Hindlimb muscle (tissue), 1 donor: ENCODE measurements around the gene PTPN18. TPM values are rescaled to one million over a fixed set of nuclear protein-coding genes. Genes with fewer than 3 reads are reported as not detected.
"Not testable (repeated sequence)": the region's sequence is repeated elsewhere in the genome, so short reads cannot be mapped to it uniquely, and the experiment has no call there.

Source experiments
- DNase-seq: peaks from one replicate; pipeline ENCODE4 v3.0.0-alpha.2; 2013
- polyA plus RNA-seq: library from polyadenylated mRNA; unstranded; fragments of 120-200 nt; gene quantifications from one replicate; pipeline ENCODE4 v1.2.1, GENCODE V29; 2013; ENCODE audit not compliant: insufficient read length

Gene PTPN18
- 26.7 TPM for polyA plus RNA-seq

DNA sequence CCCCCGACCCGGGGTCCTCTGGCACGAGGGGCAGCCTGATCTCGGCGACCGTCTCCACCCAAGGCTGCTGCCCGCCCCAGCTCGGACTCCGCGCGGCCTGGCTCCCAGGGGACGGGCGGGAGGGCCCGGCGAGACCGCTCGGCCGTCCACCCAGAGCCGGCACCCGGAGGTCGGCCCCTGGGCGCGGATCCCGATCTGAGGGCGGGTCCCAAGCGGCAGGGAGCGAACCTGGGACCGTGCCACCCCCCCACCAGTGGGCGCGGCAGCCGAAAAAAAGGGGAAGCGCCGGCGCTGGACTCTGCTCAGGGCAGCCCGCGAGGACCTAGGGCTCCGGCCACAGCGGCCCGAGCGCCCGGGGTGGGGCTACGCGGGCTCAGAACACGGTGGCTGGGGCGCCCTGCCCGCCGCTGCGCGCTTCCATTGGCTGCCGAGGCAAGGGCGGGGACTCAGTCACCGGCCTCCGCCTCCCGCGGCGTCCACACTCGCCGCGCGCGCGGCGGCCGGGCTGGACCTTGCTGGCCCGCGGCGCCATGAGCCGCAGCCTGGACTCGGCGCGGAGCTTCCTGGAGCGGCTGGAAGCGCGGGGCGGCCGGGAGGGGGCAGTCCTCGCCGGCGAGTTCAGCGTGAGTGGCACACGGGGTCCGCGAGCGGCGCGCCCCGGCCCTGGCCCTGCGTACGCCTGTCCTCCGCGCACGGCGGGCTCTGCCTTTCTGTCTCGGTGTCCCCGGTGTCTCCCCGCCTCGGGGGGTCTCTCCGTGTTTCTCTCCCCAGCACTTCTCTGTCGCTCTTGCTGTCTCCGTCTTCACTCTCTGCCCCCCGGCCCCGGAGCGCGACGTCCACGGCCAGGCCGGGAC is at the start of gene PTPN18:
Gene PTPN18, plus strand, starts transcription at position 479 of the 854 bp plus-strand sequence. Its CDS starts 52 bp downstream, at position 531.
- peak; percentile 90 for DNase-seq

DNA sequence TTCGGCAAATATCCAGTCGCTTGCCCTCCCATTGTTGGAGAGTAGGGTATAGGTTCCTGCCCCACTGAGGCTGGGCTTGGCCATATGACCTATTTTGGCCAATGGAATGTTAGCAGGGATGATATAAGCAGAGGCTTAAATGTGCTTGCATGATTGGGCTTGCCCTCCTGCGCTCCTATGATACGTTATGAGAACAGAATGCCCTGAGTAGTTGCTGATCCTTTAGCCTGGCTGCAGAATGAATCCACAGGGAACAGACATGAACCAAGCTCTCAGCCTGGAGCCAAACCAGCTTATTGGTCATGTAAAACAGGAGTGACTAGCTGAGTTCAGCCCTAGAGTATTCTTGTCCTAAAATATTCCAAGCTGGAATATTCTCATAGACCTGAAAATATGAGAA is 48.0 kb upstream of the PTPN18 start:
- no peak for DNase-seq

DNA sequence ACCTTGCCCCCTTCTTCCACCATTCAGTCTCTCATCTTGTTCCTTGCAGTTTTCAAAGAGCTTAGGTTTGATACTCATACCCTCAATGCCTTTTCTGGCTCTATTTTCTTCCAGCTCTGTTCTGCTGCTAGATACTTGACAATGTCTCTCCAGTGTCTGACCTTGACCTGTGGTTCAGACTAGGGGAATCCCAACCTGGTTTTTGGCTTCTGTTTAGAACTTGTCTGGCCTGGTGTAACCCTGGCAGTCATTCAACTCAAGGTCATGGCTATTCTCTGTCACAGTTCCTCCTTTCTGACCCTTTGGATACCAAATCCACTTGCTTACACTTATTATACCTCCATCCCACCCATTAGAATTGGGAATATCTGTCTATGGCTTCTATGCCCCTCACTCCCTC is 45.0 kb upstream of the PTPN18 start:
- no peak for DNase-seq

GRCh38 chr2:130313812-130314334 is 42.0 kb upstream of the PTPN18 start:
- DNase-seq, result no peak

GRCh38 chr2:130314377-130314776 is 41.5 kb upstream of the PTPN18 start:
- no peak for DNase-seq

- peak; percentile 43 for DNase-seq
These were observed 39.3 kb upstream of the PTPN18 start for GRCh38 chr2:130316596-130316995.

GRCh38 chr2:130318906-130319305 is 37.0 kb upstream of the PTPN18 start:
- DNase-seq, result no peak

- DNase-seq, result no peak
These were observed 36.3 kb upstream of the PTPN18 start for GRCh38 chr2:130319536-130319935.

GRCh38 chr2:130327703-130328527 is 27.9 kb upstream of the PTPN18 start:
- no peak for DNase-seq

- DNase-seq, result no peak
These were observed 27.1 kb upstream of the PTPN18 start for GRCh38 chr2:130328710-130329109.

DNA sequence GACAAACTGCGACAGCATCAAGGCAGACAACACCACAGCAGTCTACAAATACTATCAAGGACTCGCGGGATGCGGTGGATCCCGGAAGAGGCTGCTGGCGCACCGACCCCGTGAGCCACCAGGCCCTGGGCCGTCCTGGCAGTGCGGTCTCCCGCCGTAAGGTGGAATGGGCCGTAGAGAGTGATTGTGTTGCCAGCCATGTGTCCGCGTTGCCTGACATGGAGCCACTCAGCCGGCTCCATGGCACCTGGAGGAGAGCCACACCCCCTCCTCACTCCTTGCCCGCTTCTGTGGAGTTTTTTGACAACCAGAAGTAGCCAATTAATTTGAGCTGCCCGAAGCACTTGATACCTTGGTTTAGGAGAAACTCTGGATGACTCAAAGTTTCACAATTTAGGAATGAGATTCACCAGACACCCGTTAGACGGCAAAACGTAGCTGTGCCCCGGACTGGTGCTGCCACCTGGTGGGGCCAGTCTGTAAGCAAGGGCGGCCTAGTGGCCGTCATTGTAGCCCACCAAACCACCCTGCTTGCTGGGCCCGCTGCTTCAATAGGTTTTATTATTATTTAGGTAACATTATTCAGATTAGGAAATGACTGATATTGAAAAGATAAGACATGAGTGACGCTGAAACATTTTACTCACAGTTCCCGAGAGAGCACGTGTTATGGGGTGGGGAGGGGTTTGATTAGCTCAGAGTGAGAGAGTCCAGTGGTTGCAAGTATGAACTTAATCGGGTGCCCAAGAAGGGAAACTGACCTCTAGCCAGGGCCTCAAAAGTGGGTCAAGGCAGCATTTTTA is 23.4 kb upstream of the PTPN18 start:
- DNase-seq, result peak; percentile 73

GRCh38 chr2:130333253-130333652 is 22.6 kb upstream of the PTPN18 start:
- DNase-seq, result not testable (repeated sequence)

GRCh38 chr2:130334026-130334425 is 21.8 kb upstream of the PTPN18 start:
- DNase-seq, result no peak

DNA sequence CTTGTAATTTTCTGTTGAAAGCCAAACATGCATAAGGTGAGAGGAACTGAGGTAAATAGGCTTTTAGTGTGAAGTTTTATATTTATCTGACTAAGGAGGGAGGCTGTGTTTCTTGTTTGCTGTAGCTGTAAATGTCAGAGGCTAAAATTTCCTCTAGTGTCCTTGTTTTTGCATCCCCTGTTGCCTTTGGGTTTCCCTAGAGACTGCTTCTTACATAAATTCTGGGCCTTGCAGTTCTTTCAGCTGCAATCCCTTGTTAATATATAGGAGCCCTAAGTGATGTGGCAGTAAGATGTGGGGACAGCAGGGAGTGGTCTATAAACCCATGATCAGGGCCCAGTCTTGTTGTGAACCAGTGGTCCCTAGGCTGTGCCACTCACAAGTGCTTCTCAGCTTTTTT is 20.6 kb upstream of the PTPN18 start:
- DNase-seq, result no peak

- DNase-seq, result no peak
These were observed 19.5 kb upstream of the PTPN18 start for GRCh38 chr2:130336150-130336876.

DNA sequence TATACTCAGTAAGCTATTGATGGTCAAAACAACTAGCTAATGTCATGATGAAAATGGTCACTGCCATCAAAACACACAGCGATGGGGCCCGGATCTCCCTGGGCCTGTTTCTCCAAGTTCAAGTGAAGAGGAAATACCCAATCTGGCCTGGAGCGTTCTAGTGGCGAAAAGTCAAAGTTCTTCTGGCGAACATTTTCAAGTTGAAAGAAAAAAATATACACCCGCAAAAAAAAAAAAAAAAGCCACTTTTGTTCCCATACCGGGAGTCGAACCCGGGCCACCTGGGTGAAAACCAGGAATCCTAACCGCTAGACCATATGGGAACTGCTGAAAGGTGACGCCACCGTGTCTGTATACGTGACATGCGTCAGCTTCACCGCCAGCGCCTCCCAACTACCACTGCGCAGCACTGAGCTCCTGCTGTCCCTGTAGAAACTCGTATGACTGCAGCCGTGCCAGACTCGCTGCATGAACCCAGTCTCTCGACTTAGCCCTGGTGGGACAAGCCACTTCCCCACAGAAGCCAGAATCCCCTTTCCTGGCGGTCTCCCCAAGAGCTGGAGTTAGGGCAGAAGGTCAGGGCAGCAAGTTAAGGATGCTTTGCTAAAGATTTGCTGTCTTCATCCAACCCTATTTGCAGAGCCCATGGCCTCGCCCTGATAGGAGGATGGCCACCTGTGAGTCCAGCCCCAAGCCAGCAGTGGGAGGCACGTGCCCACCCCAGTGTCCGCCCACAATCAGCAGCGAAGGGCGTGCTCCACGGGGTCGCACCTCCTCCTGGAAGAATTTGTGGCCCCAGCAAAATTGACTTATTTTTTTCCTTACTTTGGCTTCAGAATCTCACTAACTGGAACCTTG is 18.8 kb upstream of the PTPN18 start:
- peak; percentile 84 for DNase-seq

GRCh38 chr2:130337735-130338325 is 18.0 kb upstream of the PTPN18 start:
- DNase-seq, result no peak

DNA sequence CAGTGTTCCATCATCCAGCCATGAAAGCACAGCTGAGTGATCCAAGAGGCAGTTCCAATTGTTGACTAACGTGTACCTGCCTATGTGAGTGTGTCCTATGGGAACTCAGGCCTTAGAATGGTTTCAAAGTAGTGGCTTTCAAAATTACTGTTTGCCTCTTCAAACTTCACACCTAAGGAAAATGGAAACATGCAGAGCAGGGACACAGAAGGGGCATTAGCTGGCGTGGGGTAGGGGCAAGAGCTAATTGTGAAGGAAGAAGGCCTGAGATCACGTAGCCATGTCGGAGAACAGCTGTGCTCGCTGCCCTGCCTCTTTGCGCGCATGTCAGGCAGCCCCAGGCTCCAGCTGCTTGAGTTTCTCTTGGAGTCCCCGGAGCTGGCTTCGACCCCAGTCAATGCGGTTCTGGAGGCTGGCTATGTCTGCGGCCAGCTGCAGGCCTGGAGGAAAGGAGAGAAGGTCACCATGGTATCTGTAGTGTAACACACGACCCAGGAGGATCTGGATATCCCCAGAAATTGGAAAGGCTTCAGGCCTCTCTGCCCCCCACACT is 17.0 kb upstream of the PTPN18 start:
- no peak for DNase-seq

DNA sequence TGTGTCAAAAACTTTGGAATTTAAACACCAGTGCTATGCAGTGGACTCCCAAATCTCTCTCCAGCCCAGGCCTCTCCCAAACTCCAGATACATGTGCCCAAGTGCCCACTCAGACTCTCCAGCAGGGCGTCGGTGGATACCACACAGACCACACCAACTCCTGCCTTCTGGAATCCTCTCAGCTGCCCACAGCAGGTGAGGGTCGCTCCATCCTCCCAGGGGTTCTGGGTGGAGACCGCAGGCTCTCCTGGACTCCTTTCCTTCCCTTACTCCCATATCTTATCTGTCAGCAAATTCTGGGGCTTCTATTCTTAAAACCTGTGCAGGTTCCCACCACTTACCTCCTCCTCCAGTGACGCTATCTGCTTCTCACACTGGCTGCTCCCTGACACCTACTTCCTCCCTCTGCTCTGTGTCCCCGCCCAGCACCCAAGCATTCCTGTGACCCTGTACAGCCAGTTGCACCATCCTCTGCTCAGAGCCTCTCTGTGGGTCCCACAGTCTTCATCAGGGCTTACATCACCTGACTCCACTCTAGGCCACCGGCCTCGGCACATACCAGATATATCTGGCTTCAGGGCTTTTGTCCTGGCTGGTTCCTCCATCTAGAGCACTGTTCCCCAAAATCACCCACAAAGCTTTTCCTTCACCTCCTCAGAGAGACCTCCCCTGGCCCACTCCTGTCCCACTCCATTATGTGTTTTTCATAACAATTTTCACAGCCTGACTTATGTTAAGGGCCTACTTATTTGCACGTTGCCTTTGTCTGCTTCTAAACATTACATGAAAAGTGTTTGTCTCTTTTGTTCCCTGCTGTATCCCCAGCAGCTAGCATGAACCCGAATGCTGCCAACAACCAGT is 15.7 kb upstream of the PTPN18 start:
- DNase-seq, result no peak
